GM18951 (cell line): ENCODE data around the gene RGS9.

Experiments
- POLR2A ChIP-seq: IDR thresholded peaks from 4 replicates; pipeline ENCODE4 v1.6.1; 2011; ENCODE audit warnings: mild to moderate bottlenecking; ENCODE audit not compliant: insufficient read length, insufficient read depth; ENCODE audit errors: extremely low read depth
- in situ Hi-C: fragments of 300-500 bp; cut with MboI; formaldehyde crosslinking; loops from one replicate; pipeline ENCODE4 v1.12.0; 2022; ENCODE audit warnings: low sequenced_read_pairs, mixed read lengths, inconsistent platforms; ENCODE audit not compliant: unreplicated experiment

Gene RGS9

GRCh38 chr17:65156185-65156834, 19.1 kb downstream of the RGS9 start:
- in situ Hi-C loops, result no loop called here
- no peak for TF ChIP-seq POLR2A

- in situ Hi-C loops, result no loop called here
- no peak for TF ChIP-seq POLR2A
Observed at GRCh38 chr17:65156835-65157565, 19.8 kb downstream of the RGS9 start.

- no peak for TF ChIP-seq POLR2A
- in situ Hi-C loops, result no loop called here
Observed at GRCh38 chr17:65158041-65158440, 20.9 kb downstream of the RGS9 start.

- no peak for TF ChIP-seq POLR2A
- in situ Hi-C loops, result no loop called here
Observed at GRCh38 chr17:65158622-65159021, 21.5 kb downstream of the RGS9 start.

GRCh38 chr17:65160516-65160915, 23.3 kb downstream of the RGS9 start:
- no peak for TF ChIP-seq POLR2A
- in situ Hi-C loops, result no loop called here

- TF ChIP-seq POLR2A, result no peak
- in situ Hi-C loops, result no loop called here
Observed at GRCh38 chr17:65163990-65164495, 26.9 kb downstream of the RGS9 start.

- in situ Hi-C loops, result no loop called here
Observed at GRCh38 chr17:65166787-65167186, 29.6 kb downstream of the RGS9 start.

GRCh38 chr17:65167566-65167965, 30.4 kb downstream of the RGS9 start:
- in situ Hi-C loops, result no loop called here
- no peak for TF ChIP-seq POLR2A

More at GRCh38 chr17:65166787-65167186, 29.6 kb downstream of the RGS9 start:
- TF ChIP-seq POLR2A, result no peak

GRCh38 chr17:65169691-65170090, 32.5 kb downstream of the RGS9 start:
- no peak for TF ChIP-seq POLR2A

GRCh38 chr17:65170839-65171238, 33.7 kb downstream of the RGS9 start:
- no peak for TF ChIP-seq POLR2A
- in situ Hi-C loops, result no loop called here

More at GRCh38 chr17:65169691-65170090, 32.5 kb downstream of the RGS9 start:
- in situ Hi-C loops, result no loop called here

- no peak for TF ChIP-seq POLR2A
- in situ Hi-C loops, result no loop called here
Observed at GRCh38 chr17:65171752-65172151, 34.6 kb downstream of the RGS9 start.

- in situ Hi-C loops, result no loop called here
Observed at GRCh38 chr17:65172496-65173136, 35.4 kb downstream of the RGS9 start.

GRCh38 chr17:65173284-65173793, 36.2 kb downstream of the RGS9 start:
- in situ Hi-C loops, result no loop called here
- no peak for TF ChIP-seq POLR2A

More at GRCh38 chr17:65172496-65173136, 35.4 kb downstream of the RGS9 start:
- no peak for TF ChIP-seq POLR2A
